Measurements from ENCODE around the gene OCA2.
"Not testable (repeated sequence)": the region's sequence is repeated elsewhere in the genome, so short reads cannot be mapped to it uniquely, and the experiment has no call there.

The OCA2 gene

GRCh38 chr15:27767430-27767829 lies 331.7 kb downstream of the OCA2 start:
- not testable (repeated sequence) for H3K4me3 ChIP-seq (ENCODE audit: insufficient read depth in 1 of 2, low read depth in 1 of 2, low read length in 2 of 2); H2BK12ac ChIP-seq (ENCODE audit: low read length in 2 of 2); H3K36me3 ChIP-seq (ENCODE audit: control insufficient read depth in 1 of 2, insufficient read depth in 2 of 2, low read depth in 1 of 2, low read length in 2 of 2); H3K18ac ChIP-seq (ENCODE audit: low read depth in 1 of 2, low read length in 2 of 2); H2BK15ac ChIP-seq (ENCODE audit: low read depth, poor library complexity, severe bottlenecking); H2BK120ac ChIP-seq (ENCODE audit: low read depth, low read length); H3K79me1 ChIP-seq (replicated peaks; ENCODE audit: low read length, poor library complexity, severe bottlenecking); H2AK5ac ChIP-seq (ENCODE audit: low read length, severe bottlenecking); H3K4ac ChIP-seq (ENCODE audit: low read depth in 1 of 2, low read length in 2 of 2); H3K14ac ChIP-seq (ENCODE audit: low read length in 2 of 2); H3K9me3 ChIP-seq (ENCODE audit: control insufficient read depth, low read length); H2AFZ ChIP-seq (ENCODE audit: low read depth, low read length); H2BK5ac ChIP-seq (ENCODE audit: low read depth, low read length, poor library complexity, severe bottlenecking); H4K91ac ChIP-seq (ENCODE audit: low read length); H3K27ac ChIP-seq (ENCODE audit: low read length, poor library complexity, severe bottlenecking); H3K23ac ChIP-seq (ENCODE audit: low read length in 2 of 2); DNase-seq; H3K4me2 ChIP-seq (ENCODE audit: low read length, poor library complexity, severe bottlenecking); H3K4me1 ChIP-seq (ENCODE audit: control insufficient read depth, insufficient read depth, low read depth, low read length); H3K27me3 ChIP-seq (ENCODE audit: control insufficient read depth in 1 of 2, insufficient read depth in 1 of 2, low read length in 2 of 2); H4K8ac ChIP-seq (ENCODE audit: low read length); H3K9ac ChIP-seq (ENCODE audit: low read length)

- H3K4me1 ChIP-seq (ENCODE audit: control insufficient read depth, insufficient read depth, low read depth, low read length) = no peaks in the 10 kb centered on the region
- no peak overlapping the region for H4K8ac ChIP-seq (ENCODE audit: low read length)
- no peak overlapping the region for H3K4ac ChIP-seq (ENCODE audit: low read depth in 1 of 2, low read length in 2 of 2)
- H2BK5ac ChIP-seq (ENCODE audit: low read depth, low read length, poor library complexity, severe bottlenecking) = no peak overlapping the region
- no peak overlapping the region for H3K23ac ChIP-seq (ENCODE audit: low read length in 2 of 2)
- no peak overlapping the region for H3K4me3 ChIP-seq (ENCODE audit: insufficient read depth in 1 of 2, low read depth in 1 of 2, low read length in 2 of 2)
- no peak overlapping the region for H2BK120ac ChIP-seq (ENCODE audit: low read depth, low read length)
- DNase-seq = no peak
- no peak overlapping the region for H3K4me2 ChIP-seq (ENCODE audit: low read length, poor library complexity, severe bottlenecking)
- H3K79me1 ChIP-seq (replicated peaks; ENCODE audit: low read length, poor library complexity, severe bottlenecking) = no peaks in the 10 kb centered on the region
- no peaks in the 10 kb centered on the region for H3K27me3 ChIP-seq (ENCODE audit: control insufficient read depth in 1 of 2, insufficient read depth in 1 of 2, low read length in 2 of 2)
- no peak overlapping the region for H3K27ac ChIP-seq (ENCODE audit: low read length, poor library complexity, severe bottlenecking)
- no peak overlapping the region for H2BK12ac ChIP-seq (ENCODE audit: low read length in 2 of 2)
- H2AK5ac ChIP-seq (ENCODE audit: low read length, severe bottlenecking) = no peak overlapping the region
- H3K14ac ChIP-seq (ENCODE audit: low read length in 2 of 2) = no peak overlapping the region
- no peaks in the 10 kb centered on the region for H3K36me3 ChIP-seq (ENCODE audit: control insufficient read depth in 1 of 2, insufficient read depth in 2 of 2, low read depth in 1 of 2, low read length in 2 of 2)
- no peak overlapping the region for H3K9ac ChIP-seq (ENCODE audit: low read length)
- no peak overlapping the region for H3K18ac ChIP-seq (ENCODE audit: low read depth in 1 of 2, low read length in 2 of 2)
- H2AFZ ChIP-seq (ENCODE audit: low read depth, low read length) = no peak overlapping the region
- no peaks in the 10 kb centered on the region for H3K9me3 ChIP-seq (ENCODE audit: control insufficient read depth, low read length)
- H2BK15ac ChIP-seq (ENCODE audit: low read depth, poor library complexity, severe bottlenecking) = no peak overlapping the region
- H4K91ac ChIP-seq (ENCODE audit: low read length) = no peak overlapping the region
- 95% methylated on average over 3 of the region's 3 CpGs for WGBS
Observed at GRCh38 chr15:27764339-27764738, 334.8 kb downstream of the OCA2 start.

- H2AFZ ChIP-seq (ENCODE audit: low read depth, low read length) = no peak overlapping the region
- no peak overlapping the region for H3K23ac ChIP-seq (ENCODE audit: low read length in 2 of 2)
- H3K9me3 ChIP-seq (ENCODE audit: control insufficient read depth, low read length) = no peaks in the 10 kb centered on the region
- no peak overlapping the region for H2BK15ac ChIP-seq (ENCODE audit: low read depth, poor library complexity, severe bottlenecking)
- H3K4me1 ChIP-seq (ENCODE audit: control insufficient read depth, insufficient read depth, low read depth, low read length) = no peaks in the 10 kb centered on the region
- no peak overlapping the region for H3K4me2 ChIP-seq (ENCODE audit: low read length, poor library complexity, severe bottlenecking)
- 92% methylated on average over 3 of the region's 3 CpGs for WGBS
- no peak overlapping the region for H3K18ac ChIP-seq (ENCODE audit: low read depth in 1 of 2, low read length in 2 of 2)
- H3K14ac ChIP-seq (ENCODE audit: low read length in 2 of 2) = no peak overlapping the region
- no peak overlapping the region for H4K8ac ChIP-seq (ENCODE audit: low read length)
- no peaks in the 10 kb centered on the region for H3K27me3 ChIP-seq (ENCODE audit: control insufficient read depth in 1 of 2, insufficient read depth in 1 of 2, low read length in 2 of 2)
- H2AK5ac ChIP-seq (ENCODE audit: low read length, severe bottlenecking) = no peak overlapping the region
- H2BK12ac ChIP-seq (ENCODE audit: low read length in 2 of 2) = no peak overlapping the region
- H2BK120ac ChIP-seq (ENCODE audit: low read depth, low read length) = no peak overlapping the region
- no peak for DNase-seq
- H2BK5ac ChIP-seq (ENCODE audit: low read depth, low read length, poor library complexity, severe bottlenecking) = no peak overlapping the region
- no peak overlapping the region for H3K4ac ChIP-seq (ENCODE audit: low read depth in 1 of 2, low read length in 2 of 2)
- no peak overlapping the region for H3K4me3 ChIP-seq (ENCODE audit: insufficient read depth in 1 of 2, low read depth in 1 of 2, low read length in 2 of 2)
- peak overlapping the region; percentile 7 for H4K91ac ChIP-seq (ENCODE audit: low read length)
- no peak overlapping the region for H3K27ac ChIP-seq (ENCODE audit: low read length, poor library complexity, severe bottlenecking)
- no peaks in the 10 kb centered on the region for H3K36me3 ChIP-seq (ENCODE audit: control insufficient read depth in 1 of 2, insufficient read depth in 2 of 2, low read depth in 1 of 2, low read length in 2 of 2)
- H3K79me1 ChIP-seq (replicated peaks; ENCODE audit: low read length, poor library complexity, severe bottlenecking) = no peaks in the 10 kb centered on the region
- no peak overlapping the region for H3K9ac ChIP-seq (ENCODE audit: low read length)
Observed at GRCh38 chr15:27763514-27763913, 335.6 kb downstream of the OCA2 start.

- H3K27me3 ChIP-seq (ENCODE audit: control insufficient read depth in 1 of 2, insufficient read depth in 1 of 2, low read length in 2 of 2) = no peaks in the 10 kb centered on the region
- no peaks in the 10 kb centered on the region for H3K9me3 ChIP-seq (ENCODE audit: control insufficient read depth, low read length)
- no peak overlapping the region for H2AFZ ChIP-seq (ENCODE audit: low read depth, low read length)
- no peak overlapping the region for H2AK5ac ChIP-seq (ENCODE audit: low read length, severe bottlenecking)
- no peak overlapping the region for H3K4ac ChIP-seq (ENCODE audit: low read depth in 1 of 2, low read length in 2 of 2)
- H2BK12ac ChIP-seq (ENCODE audit: low read length in 2 of 2) = no peak overlapping the region
- WGBS = 76% methylated on average over 2 of the region's 3 CpGs
- H3K4me3 ChIP-seq (ENCODE audit: insufficient read depth in 1 of 2, low read depth in 1 of 2, low read length in 2 of 2) = no peak overlapping the region
- H2BK5ac ChIP-seq (ENCODE audit: low read depth, low read length, poor library complexity, severe bottlenecking) = no peak overlapping the region
- H3K36me3 ChIP-seq (ENCODE audit: control insufficient read depth in 1 of 2, insufficient read depth in 2 of 2, low read depth in 1 of 2, low read length in 2 of 2) = no peaks in the 10 kb centered on the region
- H3K23ac ChIP-seq (ENCODE audit: low read length in 2 of 2) = no peak overlapping the region
- H2BK120ac ChIP-seq (ENCODE audit: low read depth, low read length) = no peak overlapping the region
- no peaks in the 10 kb centered on the region for H3K4me1 ChIP-seq (ENCODE audit: control insufficient read depth, insufficient read depth, low read depth, low read length)
- no peak overlapping the region for H3K4me2 ChIP-seq (ENCODE audit: low read length, poor library complexity, severe bottlenecking)
- no peak overlapping the region for H3K14ac ChIP-seq (ENCODE audit: low read length in 2 of 2)
- no peak overlapping the region for H4K91ac ChIP-seq (ENCODE audit: low read length)
- no peaks in the 10 kb centered on the region for H3K79me1 ChIP-seq (replicated peaks; ENCODE audit: low read length, poor library complexity, severe bottlenecking)
- no peak overlapping the region for H3K27ac ChIP-seq (ENCODE audit: low read length, poor library complexity, severe bottlenecking)
- no peak overlapping the region for H4K8ac ChIP-seq (ENCODE audit: low read length)
- no peak overlapping the region for H2BK15ac ChIP-seq (ENCODE audit: low read depth, poor library complexity, severe bottlenecking)
- no peak for DNase-seq
- no peak overlapping the region for H3K18ac ChIP-seq (ENCODE audit: low read depth in 1 of 2, low read length in 2 of 2)
- no peak overlapping the region for H3K9ac ChIP-seq (ENCODE audit: low read length)
Observed at GRCh38 chr15:27762471-27762870, 336.6 kb downstream of the OCA2 start.
